Gastrocnemius medialis (tissue), 4 donors: ENCODE data around the gene AQP5. TPM values are rescaled to one million over a fixed set of nuclear protein-coding genes. Genes with fewer than 3 reads are reported as not detected.

Experiments used
- ATAC-seq, 2 donors: fragments of 150-250 bp; one replicate each; pipeline ENCODE4 v1.9.1; 2016
- DNase-seq, 2 donors: peaks; one replicate each; pipeline ENCODE4 v3.0.0-alpha.2; 2019
- H3K27ac ChIP-seq, 4 donors: fragments of 200-600 bp; sonication (generic); 1 replicate in 1 of 4; 2 replicates in 3 of 4; pipeline ENCODE4 v1.5.1; 2016 to 2018; ENCODE audit warnings: mild to moderate bottlenecking in 2 of 4, moderate library complexity in 1 of 4
- H3K27me3 ChIP-seq, 3 donors: fragments of 200-600 bp; sonication (generic) in 2 of 3; 1 replicate in 1 of 3; 2 replicates in 2 of 3; pipeline versions ENCODE4 v1.5.1 to v1.6.0; 2016 to 2019; ENCODE audit warnings: mild to moderate bottlenecking in 1 of 3, moderate library complexity in 1 of 3
- H3K36me3 ChIP-seq, 2 donors: fragments of 200-600 bp; sonication (generic) in 1 of 2; one replicate each; pipeline ENCODE4 v1.5.1; 2017 to 2018
- H3K4me1 ChIP-seq, 2 donors: fragments of 200-600 bp; sonication (generic) in 1 of 2; one replicate each; pipeline ENCODE4 v1.5.1; 2016 to 2017; ENCODE audit warnings: mild to moderate bottlenecking in 2 of 2
- H3K4me3 ChIP-seq, 4 donors: fragments of 200-600 bp; sonication (generic) in 3 of 4; 1 replicate in 1 of 4; 2 replicates in 3 of 4; pipeline ENCODE4 v1.5.1; 2016 to 2019; ENCODE audit warnings: mild to moderate bottlenecking in 2 of 4
- H3K9me3 ChIP-seq, 3 donors: fragments of 200-600 bp; sonication (generic) in 2 of 3; 1 replicate in 1 of 3; 2 replicates in 2 of 3; pipeline ENCODE4 v1.5.1; 2016 to 2019
- CTCF ChIP-seq, 5 experiments: fragments of 450-650 bp in 3 of 5; fragments of 200-600 bp in 2 of 5; sonication (generic) in 2 of 5; IDR thresholded peaks in 4 of 5; conservative IDR thresholded peaks in 1 of 5; 1 replicate in 4 of 5; 2 replicates in 1 of 5; pipeline ENCODE4 v1.5.1; 2016 to 2019; ENCODE audit warnings: antibody characterized with exemption in 5 of 5, mild to moderate bottlenecking in 3 of 5, moderate library complexity in 3 of 5
- POLR2A ChIP-seq, 2 donors: fragments of 450-650 bp; IDR thresholded peaks; one replicate each; pipeline ENCODE4 v1.6.1; 2017; ENCODE audit warnings: antibody characterized with exemption in 2 of 2, mild to moderate bottlenecking in 2 of 2, moderate library complexity in 2 of 2
- in situ Hi-C, 4 donors: fragments of 200-750 bp; cut with MboI; loops; one replicate each; pipeline versions ENCODE4 v1.15.0 to v1.8.0; 2017; ENCODE audit warnings: low sequenced_read_pairs in 4 of 4
- intact Hi-C: fragments of 100-400 bp; cut with DNase I; formaldehyde crosslinking; loops from one replicate; pipeline ENCODE4 v1.15.1; 2023; ENCODE audit warnings: low total_unique reads
- total RNA-seq, 4 donors: library from RNA; depleted of rRNA; stranded (reverse); fragments of >200 nt; gene quantifications; one replicate each; pipeline versions ENCODE4 v1.1.0 to v1.2.3, GENCODE V29; 2016

The AQP5 gene
- total RNA-seq, 4 donors from 2014 or later = not detected

DNA sequence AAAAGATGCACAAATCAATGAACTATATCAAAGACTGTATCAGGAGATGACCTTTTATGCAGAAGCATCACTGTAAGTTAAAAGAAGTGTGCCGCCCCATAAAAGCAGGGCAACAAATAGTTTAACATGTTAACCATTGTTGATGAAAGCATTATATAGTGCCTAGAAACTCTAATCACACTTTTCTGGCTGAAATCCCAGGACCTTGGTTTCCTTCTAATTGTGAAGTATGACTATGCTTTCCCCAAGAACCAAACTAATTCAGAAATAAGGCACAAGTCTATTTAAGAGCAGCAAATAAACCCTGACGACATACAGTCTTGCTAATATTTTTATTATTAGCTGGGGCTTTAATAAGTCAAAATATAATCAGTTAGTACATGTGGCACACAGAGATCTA lies 41.9 kb downstream of the AQP5 start:
- DNase-seq (no peak), ATAC-seq (no peak)
- Histone ChIP-seq H3K4me1 (no peaks in the 10 kb centered on the region), H3K4me3 (no peak overlapping the region), H3K27ac (no peak overlapping the region), H3K9me3 (no peaks in the 10 kb centered on the region), H3K27me3 (no peaks in the 10 kb centered on the region), H3K36me3 (peaks cover 0 to 7% of the 10 kb centered on the region in 2 donors)
- TF ChIP-seq POLR2A (IDR thresholded peaks at IDR 0.05) (no peak), CTCF (IDR thresholded peaks at IDR 0.05 in 4 of 5, conservative IDR thresholded peaks at IDR 0.05 in 1 of 5) (no peak)
- in situ Hi-C loops (no loop called here), intact Hi-C loops (no loop called here)

DNA sequence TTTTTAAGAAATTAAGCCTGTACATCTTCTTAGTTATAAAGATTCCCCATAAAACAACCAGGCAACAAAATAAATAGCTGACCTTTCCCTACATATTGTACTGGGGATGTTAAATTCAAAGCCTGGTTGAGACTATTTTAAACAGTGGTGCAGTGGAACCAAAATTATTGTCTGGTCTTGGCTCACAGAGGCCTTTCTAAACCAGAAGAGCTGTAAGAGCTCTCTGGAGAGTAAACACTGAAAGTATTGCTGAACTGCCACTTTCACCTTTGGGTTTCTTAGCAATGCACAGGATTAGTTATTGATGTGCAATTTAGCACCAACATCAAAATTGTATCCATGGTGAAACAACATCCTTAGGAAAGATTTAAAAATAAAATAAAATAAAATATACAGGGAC lies 43.0 kb downstream of the AQP5 start:
- ATAC-seq (no peak), DNase-seq (no peak)
- Histone ChIP-seq H3K36me3 (peaks cover 0 to 7% of the 10 kb centered on the region in 2 donors), H3K27ac (no peak overlapping the region), H3K27me3 (no peaks in the 10 kb centered on the region), H3K4me3 (no peak overlapping the region), H3K4me1 (no peaks in the 10 kb centered on the region), H3K9me3 (no peaks in the 10 kb centered on the region)
- in situ Hi-C loops (no loop called here), intact Hi-C loops (no loop called here)
- TF ChIP-seq POLR2A (IDR thresholded peaks at IDR 0.05) (no peak), CTCF (IDR thresholded peaks at IDR 0.05 in 4 of 5, conservative IDR thresholded peaks at IDR 0.05 in 1 of 5) (no peak)

DNA sequence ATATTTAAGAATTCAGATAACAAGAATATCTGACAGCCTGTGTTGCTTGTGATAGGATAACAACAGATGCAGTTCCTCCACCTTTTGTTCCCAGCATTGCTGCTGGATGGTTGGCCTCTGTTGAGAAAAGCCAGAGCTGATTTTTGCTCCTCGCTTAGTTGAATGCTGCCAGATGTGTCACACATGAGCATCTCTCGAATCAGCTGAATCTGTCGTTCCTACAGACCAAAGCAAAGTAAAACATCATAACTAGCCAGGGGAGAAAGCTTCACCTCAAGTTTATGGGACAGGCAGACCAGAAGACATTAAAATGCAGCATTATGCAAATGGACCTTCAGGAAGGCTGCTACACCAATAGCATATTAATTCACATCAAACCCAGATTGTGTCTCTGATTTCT lies 43.5 kb downstream of the AQP5 start:
- intact Hi-C loops (no loop called here), in situ Hi-C loops (no loop called here)
- H3K36me3 ChIP-seq = peaks cover 0 to 7% of the 10 kb centered on the region in 2 donors
- H3K4me1 ChIP-seq = no peaks in the 10 kb centered on the region
- H3K9me3 ChIP-seq = no peaks in the 10 kb centered on the region
- H3K27me3 ChIP-seq = no peaks in the 10 kb centered on the region
- DNase-seq = no peak
- no peak for ATAC-seq
- TF ChIP-seq POLR2A (IDR thresholded peaks at IDR 0.05) = no peak
- no peak for TF ChIP-seq CTCF (IDR thresholded peaks at IDR 0.05 in 4 of 5, conservative IDR thresholded peaks at IDR 0.05 in 1 of 5)
- H3K27ac ChIP-seq = no peak overlapping the region
- no peak overlapping the region for H3K4me3 ChIP-seq

GRCh38 chr12:50006280-50006679 lies 44.6 kb downstream of the AQP5 start:
- in situ Hi-C loops = no loop called here
- Histone ChIP-seq H3K4me3 (no peak overlapping the region), H3K27ac (no peak overlapping the region), H3K36me3 (no peaks in the 10 kb centered on the region), H3K27me3 (no peaks in the 10 kb centered on the region), H3K4me1 (no peaks in the 10 kb centered on the region), H3K9me3 (no peaks in the 10 kb centered on the region)
- ATAC-seq = no peak
- TF ChIP-seq POLR2A (IDR thresholded peaks at IDR 0.05) (no peak), CTCF (IDR thresholded peaks at IDR 0.05 in 4 of 5, conservative IDR thresholded peaks at IDR 0.05 in 1 of 5) (no peak)
- DNase-seq = no peak
- intact Hi-C loops = no loop called here

- ATAC-seq = no peak
- in situ Hi-C loops = no loop called here
Measured at GRCh38 chr12:50006754-50007442, 45.2 kb downstream of the AQP5 start.

More at GRCh38 chr12:50006754-50007442, 45.2 kb downstream of the AQP5 start:
- Histone ChIP-seq H3K4me1 (no peaks in the 10 kb centered on the region), H3K27ac (no peak overlapping the region), H3K36me3 (no peaks in the 10 kb centered on the region), H3K9me3 (no peaks in the 10 kb centered on the region), H3K27me3 (no peaks in the 10 kb centered on the region), H3K4me3 (no peak overlapping the region)
- TF ChIP-seq CTCF (IDR thresholded peaks at IDR 0.05 in 4 of 5, conservative IDR thresholded peaks at IDR 0.05 in 1 of 5) (no peak), POLR2A (IDR thresholded peaks at IDR 0.05) (no peak)
- no peak for DNase-seq
- intact Hi-C loops = no loop called here
